B cell (primary cell): ENCODE data around the gene BCAR3. TPM values are rescaled to one million over a fixed set of nuclear protein-coding genes. Genes with fewer than 3 reads are reported as not detected.

Experiments used
- ATAC-seq: fragments of 200-7000 bp; cut with Tn5 transposase; one replicate; pipeline ENCODE4 v1.10.0; 2021; ENCODE audit warnings: low read depth, mild to moderate bottlenecking, moderate number of reproducible peaks, moderate library complexity
- CTCF ChIA-PET: fragments of 350-600 bp; sonication (Branson Sonifier 250); formaldehyde crosslinking; loops from one replicate; lab custom pipeline; 2021; ENCODE audit warnings: antibody characterized with exemption, inconsistent platforms; lab: Charles Lee
- POLR2A ChIA-PET: fragments of 350-600 bp; sonication (Branson Sonifier 250); formaldehyde crosslinking; loops from one replicate; lab custom pipeline; 2021; ENCODE audit warnings: antibody characterized with exemption; lab: Charles Lee
- DNase-seq: peaks from one replicate; pipeline ENCODE4 v3.0.0; 2013
- H2AFZ ChIP-seq: 2 replicates; pipeline ENCODE4 v1.6.1; 2012; ENCODE audit warnings: mild to moderate bottlenecking, low read depth, low read length; ENCODE audit not compliant: insufficient read depth, poor library complexity, severe bottlenecking
- H3K27ac ChIP-seq, 2 donors: 1 replicate in 1 of 2; 2 replicates in 1 of 2; pipeline ENCODE4 v1.5.1; 2012 to 2013; ENCODE audit warnings: low read length in 2 of 2, mild to moderate bottlenecking in 2 of 2, moderate library complexity in 1 of 2
- H3K27me3 ChIP-seq, 4 experiments: fragments of 200-600 bp in 1 of 4; sonication (generic) in 1 of 4; replicated peaks in 1 of 4; 1 replicate in 2 of 4; 2 replicates in 2 of 4; pipeline versions ENCODE4 v1.6.1 to v1.7.0; 2013 to 2016; ENCODE audit warnings: low read length in 3 of 4, mild to moderate bottlenecking in 2 of 4, mixed read lengths in 1 of 4, moderate library complexity in 1 of 4; ENCODE audit not compliant: insufficient read depth in 4 of 4, control insufficient read depth in 3 of 4; ENCODE audit errors: control extremely low read depth in 1 of 4
- H3K36me3 ChIP-seq, 2 experiments: replicated peaks in 1 of 2; 1 replicate in 1 of 2; 2 replicates in 1 of 2; pipeline versions ENCODE4 v1.6.1 to v1.7.1; 2013; ENCODE audit warnings: low read length in 1 of 2; ENCODE audit not compliant: insufficient read depth in 2 of 2, control insufficient read depth in 1 of 2; ENCODE audit errors: control extremely low read depth in 1 of 2, extremely low read depth in 1 of 2
- H3K4me1 ChIP-seq, 2 donors: fragments of 200-600 bp in 1 of 2; sonication (generic) in 1 of 2; 1 replicate in 1 of 2; 2 replicates in 1 of 2; pipeline versions ENCODE4 v1.5.1 to v1.6.1; 2013 to 2017; ENCODE audit warnings: low read length in 2 of 2; ENCODE audit not compliant: control insufficient read depth in 2 of 2, insufficient read depth in 2 of 2
- H3K4me2 ChIP-seq: replicated peaks from 2 replicates; pipeline ENCODE3; 2012; ENCODE audit warnings: mild to moderate bottlenecking, low read depth, low read length; ENCODE audit not compliant: poor library complexity, severe bottlenecking
- H3K4me3 ChIP-seq, 5 experiments: fragments of 200-600 bp in 1 of 5; sonication (generic) in 1 of 5; 1 replicate in 3 of 5; 2 replicates in 2 of 5; pipeline versions ENCODE4 v1.5.1 to v1.7.0; 2011 to 2016; ENCODE audit warnings: low read length in 4 of 5, mild to moderate bottlenecking in 4 of 5, low read depth in 2 of 5, control low read depth in 1 of 5, moderate library complexity in 1 of 5; ENCODE audit not compliant: insufficient read depth in 1 of 5; ENCODE audit errors: control extremely low read depth in 1 of 5, extremely low read depth in 1 of 5
- H3K79me2 ChIP-seq: fragments of 200-600 bp; sonication (generic); one replicate; pipeline ENCODE4 v1.6.0; 2016; ENCODE audit warnings: low read length; ENCODE audit not compliant: control insufficient read depth, insufficient read depth
- H3K9ac ChIP-seq: fragments of 200-600 bp; sonication (generic); 2 replicates; pipeline ENCODE4 v1.6.1; 2017; ENCODE audit warnings: mild to moderate bottlenecking, low read length, moderate library complexity
- H3K9me3 ChIP-seq, 3 donors: one replicate each; pipeline versions ENCODE4 v1.6.1 to v1.7.1; 2013; ENCODE audit warnings: low read length in 2 of 3; ENCODE audit not compliant: control insufficient read depth in 2 of 3, insufficient read depth in 1 of 3; ENCODE audit errors: control extremely low read depth in 1 of 3
- H4K20me1 ChIP-seq: 2 replicates; pipeline ENCODE4 v1.6.0; 2012; ENCODE audit warnings: mild to moderate bottlenecking, low read length; ENCODE audit not compliant: insufficient read depth, control insufficient read depth, poor library complexity, severe bottlenecking
- H3K27ac Mint-ChIP-seq: one replicate; pipeline ENCODE4 v1.8.0; 2021; ENCODE audit warnings: mixed read lengths
- H3K27me3 Mint-ChIP-seq: one replicate; pipeline ENCODE4 v1.8.0; 2021; ENCODE audit warnings: mixed read lengths
- H3K4me1 Mint-ChIP-seq: one replicate; pipeline ENCODE4 v1.8.0; 2021; ENCODE audit warnings: mixed read lengths
- H3K4me3 Mint-ChIP-seq: one replicate; pipeline ENCODE4 v1.8.0; 2021; ENCODE audit warnings: mixed read lengths
- H3K9me3 Mint-ChIP-seq: one replicate; pipeline ENCODE4 v1.8.0; 2022; ENCODE audit warnings: mixed read lengths; ENCODE audit not compliant: insufficient read depth
- CTCF ChIP-seq: fragments of 200-600 bp; IDR thresholded peaks from one replicate; pipeline ENCODE4 v1.8.0; 2022; ENCODE audit warnings: antibody characterized with exemption, mild to moderate bottlenecking
- EZH2 ChIP-seq: IDR thresholded peaks from 2 replicates; pipeline ENCODE4 v1.6.1; 2012; ENCODE audit warnings: borderline replicate concordance, low read depth, mild to moderate bottlenecking, moderate library complexity, low read length; ENCODE audit not compliant: insufficient read depth, poor library complexity, severe bottlenecking
- whole genome bisulfite sequencing: methylation state at CpG from one replicate; pipeline ENCODE4 v1.1.5; 2013; ENCODE audit warnings: missing lambda C conversion rate; ENCODE audit not compliant: insufficient coverage; 5-methylcytosine and 5-hydroxymethylcytosine counted together
- intact Hi-C: fragments of 100-400 bp; cut with micrococcal nuclease; formaldehyde crosslinking; loops from one replicate; pipeline ENCODE4 v1.10.0; 2022
- polyA plus RNA-seq: library from polyadenylated mRNA; depleted of rRNA; stranded (reverse); fragments of >200 nt; gene quantifications from 2 replicates; pipeline ENCODE4 v1.2.3, GENCODE V29; 2012
- total RNA-seq, 2 donors: library from RNA; stranded (reverse); fragments of 120-200 nt in 1 of 2; gene quantifications; 1 replicate in 1 of 2; 2 replicates in 1 of 2; pipeline versions ENCODE4 v1.2.3 to v1.2.4, GENCODE V29; 2013 to 2022

BCAR3 gene
- total and polyA plus RNA-seq, 2 donors (not counting 1 experiment from before 2014, with no cell fraction given), result 6.7 to 13.0 TPM

GRCh38 chr1:93633313-93633712 is 48.3 kb downstream of the BCAR3 start:
- intact Hi-C loops, result no loop called here
- 100% methylated on average over 4 of the region's 4 CpGs for WGBS
- POLR2A ChIA-PET, result interaction anchor here (0.6 kb wide), 1 partner anchor 211 kb away, joined by 4 read pairs; no protein-coding TSS in a partner anchor
- no peak for DNase-seq
- Histone ChIP-seq H2AFZ (no peak overlapping the region), H3K36me3 (no peaks in the 10 kb centered on the region), H3K79me2 (peaks cover 9% of the 10 kb centered on the region), H3K27ac (no peak overlapping the region), H3K27me3 (no peaks in the 10 kb centered on the region), H3K4me1 (no peaks in the 10 kb centered on the region), H3K9ac (no peak overlapping the region), H4K20me1 (no peaks in the 10 kb centered on the region), H3K9me3 (no peaks in the 10 kb centered on the region), H3K4me2 (no peak overlapping the region), H3K4me3 (no peak overlapping the region)
- Mint-ChIP-seq H3K27me3 (no peaks in the 10 kb centered on the region), H3K27ac (peak overlapping the region; percentile 15), H3K4me1 (peaks cover 4% of the 10 kb centered on the region), H3K4me3 (no peak overlapping the region), H3K9me3 (no peaks in the 10 kb centered on the region)
- CTCF ChIA-PET, result interaction anchor here (1.0 to 24.9 kb wide), 7 partner anchors 10 to 213 kb away, joined by 3 to 858 read pairs (median 59); no protein-coding TSS in a partner anchor
- ATAC-seq, result no peak
- TF ChIP-seq EZH2, result no peak
- no peak for TF ChIP-seq CTCF

GRCh38 chr1:93631626-93632365 is 49.8 kb downstream of the BCAR3 start:
- POLR2A ChIA-PET, result no interaction called here
- Histone ChIP-seq H3K4me3 (no peak overlapping the region), H4K20me1 (no peaks in the 10 kb centered on the region), H3K9ac (no peak overlapping the region), H2AFZ (no peak overlapping the region), H3K27me3 (no peaks in the 10 kb centered on the region), H3K27ac (no peak overlapping the region), H3K4me1 (no peaks in the 10 kb centered on the region), H3K79me2 (peaks cover 14% of the 10 kb centered on the region), H3K4me2 (no peak overlapping the region), H3K36me3 (no peaks in the 10 kb centered on the region), H3K9me3 (no peaks in the 10 kb centered on the region)
- 91% methylated on average over 5 of the region's 5 CpGs for WGBS
- TF ChIP-seq EZH2 (no peak), CTCF (peak; percentile 34)
- intact Hi-C loops, result loop anchor here (2.0 kb wide), 1 partner anchor 103 kb away; no protein-coding TSS in a partner anchor
- Mint-ChIP-seq H3K4me3 (no peak overlapping the region), H3K27me3 (no peaks in the 10 kb centered on the region), H3K27ac (no peak overlapping the region), H3K4me1 (peaks cover 4% of the 10 kb centered on the region), H3K9me3 (no peaks in the 10 kb centered on the region)
- DNase-seq (peak; percentile 41), ATAC-seq (peak; percentile 53)
- CTCF ChIA-PET, result interaction anchor here (0.8 to 24.9 kb wide), 17 partner anchors 8 to 241 kb away, joined by 3 to 858 read pairs (median 7); partner anchors contain the start of gene BCAR3
